ENCODE data around the gene MAPK6.
"Not testable (repeated sequence)": the region's sequence is repeated elsewhere in the genome, so short reads cannot be mapped to it uniquely, and the experiment has no call there.

MAPK6 gene

GRCh38 chr15:52011711-52012144 is 7.3 kb upstream of the MAPK6 start:
- peak in 1 of 2 experiments; percentile 6 for DNase-seq

- no peak for DNase-seq
Observed at GRCh38 chr15:52012210-52012609, 6.8 kb upstream of the MAPK6 start.

- DNase-seq, result no peak
Observed at GRCh38 chr15:52013151-52013791, 5.7 kb upstream of the MAPK6 start.

GRCh38 chr15:52014616-52015015 is 4.4 kb upstream of the MAPK6 start:
- no peak for DNase-seq

- DNase-seq, result no peak
Observed at GRCh38 chr15:52016316-52016715, 2.7 kb upstream of the MAPK6 start.

GRCh38 chr15:52018244-52018643 is 775 bp upstream of the MAPK6 start:
- no peak for DNase-seq

GRCh38 chr15:52019394-52020220 is 588 bp downstream of the MAPK6 start:
- DNase-seq, result peak; percentile 59 to 85

GRCh38 chr15:52020221-52021085 is 1.4 kb downstream of the MAPK6 start:
- DNase-seq, result peak; percentile 18 to 55

GRCh38 chr15:52021128-52021671 is 2.2 kb downstream of the MAPK6 start:
- peak in 1 of 2 experiments; percentile 8 for DNase-seq

- DNase-seq, result peak in 1 of 2 experiments; percentile 20
Observed at GRCh38 chr15:52021892-52022540, 3.0 kb downstream of the MAPK6 start.

GRCh38 chr15:52023169-52023922 is 4.3 kb downstream of the MAPK6 start:
- DNase-seq, result no peak

- no peak for DNase-seq
Observed at GRCh38 chr15:52028431-52029093, 9.5 kb downstream of the MAPK6 start.

- no peak for DNase-seq
Observed at GRCh38 chr15:52030010-52030409, 11.0 kb downstream of the MAPK6 start.

GRCh38 chr15:52031556-52031955 is 12.5 kb downstream of the MAPK6 start:
- no peak for DNase-seq

- DNase-seq, result no peak
Observed at GRCh38 chr15:52037889-52038505, 19.0 kb downstream of the MAPK6 start.

GRCh38 chr15:52039925-52040781 is 21.1 kb downstream of the MAPK6 start:
- no peak for DNase-seq

GRCh38 chr15:52042051-52042851 is 23.2 kb downstream of the MAPK6 start:
- DNase-seq, result no peak

GRCh38 chr15:52045795-52046298 is 26.8 kb downstream of the MAPK6 start:
- DNase-seq, result not testable (repeated sequence)
